Activated B cell treated with CpG ODN at 0.5 μM for 24 hours (primary cell): ENCODE results near the gene ZNF559. TPM values are rescaled to one million over a fixed set of nuclear protein-coding genes. Genes with fewer than 3 reads are reported as not detected.
A peak's percentile ranks its signal among the peaks of the same experiment; 100 is the strongest.

Experiments used
- ATAC-seq: fragments of 200-7000 bp; cut with Tn5 transposase; one replicate; pipeline ENCODE4 v1.10.0; 2021; ENCODE audit warnings: low read depth, mild to moderate bottlenecking, moderate library complexity
- CTCF ChIA-PET: fragments of 350-600 bp; sonication (Branson Sonifier 250); formaldehyde crosslinking; loops from one replicate; lab custom pipeline; 2021; ENCODE audit warnings: antibody characterized with exemption; lab: Charles Lee
- POLR2A ChIA-PET: fragments of 350-600 bp; sonication (Branson Sonifier 250); formaldehyde crosslinking; loops from one replicate; lab custom pipeline; 2021; ENCODE audit warnings: antibody characterized with exemption; lab: Charles Lee
- DNase-seq: peaks from one replicate; pipeline ENCODE4 v3.0.0; 2022
- H3K27ac Mint-ChIP-seq: one replicate; pipeline ENCODE4 v1.8.0; 2020; ENCODE audit warnings: mixed read lengths
- H3K27me3 Mint-ChIP-seq: one replicate; pipeline ENCODE4 v1.8.0; 2021; ENCODE audit warnings: mixed read lengths
- H3K36me3 Mint-ChIP-seq: one replicate; pipeline ENCODE4 v1.8.0; 2021; ENCODE audit warnings: low read depth, mixed read lengths
- H3K4me1 Mint-ChIP-seq: one replicate; pipeline ENCODE4 v1.8.0; 2021; ENCODE audit warnings: mixed read lengths
- H3K4me3 Mint-ChIP-seq: one replicate; pipeline ENCODE4 v1.8.0; 2020; ENCODE audit warnings: mild to moderate bottlenecking, mixed read lengths
- H3K9me3 Mint-ChIP-seq: one replicate; pipeline ENCODE4 v1.8.0; 2020; ENCODE audit warnings: mixed read lengths
- intact Hi-C: fragments of 100-400 bp; cut with micrococcal nuclease; formaldehyde crosslinking; loops from one replicate; pipeline ENCODE4 v1.15.1; 2024
- total RNA-seq: library from RNA; stranded (reverse); gene quantifications from 2 replicates; pipeline ENCODE4 v1.2.3, GENCODE V29; 2022
- TF ChIP-seq, protein P1 (sequence below): fragments of 200-600 bp; IDR thresholded peaks from one replicate; pipeline ENCODE4 v1.8.0; 2022; ENCODE audit warnings: antibody characterized with exemption, mild to moderate bottlenecking

ZNF559 gene
- total RNA-seq, 1 donor from 2014 or later: 22.0 TPM

DNA sequence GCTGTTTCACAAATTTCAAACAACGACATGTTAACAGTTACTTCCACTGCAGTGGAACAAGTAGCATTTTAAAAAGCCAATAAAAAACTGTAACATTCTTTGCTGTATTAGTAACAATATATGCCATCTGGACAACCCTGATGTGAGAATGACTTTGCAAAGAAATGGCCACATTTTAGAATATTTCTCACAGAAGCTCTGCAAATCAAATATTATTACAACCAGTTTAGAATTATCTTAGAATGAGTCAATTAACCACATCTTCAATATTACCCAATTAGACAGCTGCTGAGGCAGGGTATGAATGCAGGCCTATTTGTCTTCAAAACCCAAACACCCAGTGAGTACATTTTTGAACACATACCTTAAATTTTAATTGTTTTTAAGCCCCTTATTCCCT is 17.5 kb upstream of the ZNF559 start:
- POLR2A ChIA-PET: no interaction called here
- DNase-seq: no peak
- CTCF ChIA-PET: no interaction called here
- intact Hi-C loops: no loop called here
- no peak overlapping the region for H3K27ac Mint-ChIP-seq
- TF ChIP-seq, protein P1, sequence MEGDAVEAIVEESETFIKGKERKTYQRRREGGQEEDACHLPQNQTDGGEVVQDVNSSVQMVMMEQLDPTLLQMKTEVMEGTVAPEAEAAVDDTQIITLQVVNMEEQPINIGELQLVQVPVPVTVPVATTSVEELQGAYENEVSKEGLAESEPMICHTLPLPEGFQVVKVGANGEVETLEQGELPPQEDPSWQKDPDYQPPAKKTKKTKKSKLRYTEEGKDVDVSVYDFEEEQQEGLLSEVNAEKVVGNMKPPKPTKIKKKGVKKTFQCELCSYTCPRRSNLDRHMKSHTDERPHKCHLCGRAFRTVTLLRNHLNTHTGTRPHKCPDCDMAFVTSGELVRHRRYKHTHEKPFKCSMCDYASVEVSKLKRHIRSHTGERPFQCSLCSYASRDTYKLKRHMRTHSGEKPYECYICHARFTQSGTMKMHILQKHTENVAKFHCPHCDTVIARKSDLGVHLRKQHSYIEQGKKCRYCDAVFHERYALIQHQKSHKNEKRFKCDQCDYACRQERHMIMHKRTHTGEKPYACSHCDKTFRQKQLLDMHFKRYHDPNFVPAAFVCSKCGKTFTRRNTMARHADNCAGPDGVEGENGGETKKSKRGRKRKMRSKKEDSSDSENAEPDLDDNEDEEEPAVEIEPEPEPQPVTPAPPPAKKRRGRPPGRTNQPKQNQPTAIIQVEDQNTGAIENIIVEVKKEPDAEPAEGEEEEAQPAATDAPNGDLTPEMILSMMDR: no peak
- peaks cover 11% of the 10 kb centered on the region for H3K9me3 Mint-ChIP-seq
- peaks cover 51% of the 10 kb centered on the region for H3K36me3 Mint-ChIP-seq
- no peak for ATAC-seq
- no peak overlapping the region for H3K4me3 Mint-ChIP-seq
- no peaks in the 10 kb centered on the region for H3K27me3 Mint-ChIP-seq
- H3K4me1 Mint-ChIP-seq: peaks cover 24% of the 10 kb centered on the region

- TF ChIP-seq, protein P1: no peak
- Mint-ChIP-seq H3K4me1 (peaks cover 24% of the 10 kb centered on the region), H3K27me3 (no peaks in the 10 kb centered on the region), H3K9me3 (peaks cover 8% of the 10 kb centered on the region), H3K36me3 (peaks cover 34% of the 10 kb centered on the region), H3K27ac (peak overlapping the region; percentile 98), H3K4me3 (peak overlapping the region; percentile 96)
- no peak for DNase-seq
- ChIA-PET POLR2A (interaction anchor here (0.9 kb wide), 1 partner anchor 16 kb away, joined by 4 read pairs; the partner anchor contains the start of gene ZNF559), CTCF (no interaction called here)
- no peak for ATAC-seq
- intact Hi-C loops: loop anchor here (2.0 kb wide), 1 partner anchor 485 kb away; no protein-coding TSS in a partner anchor
These were observed 15.7 kb upstream of the ZNF559 start for GRCh38 chr19:9308091-9308770.

DNA sequence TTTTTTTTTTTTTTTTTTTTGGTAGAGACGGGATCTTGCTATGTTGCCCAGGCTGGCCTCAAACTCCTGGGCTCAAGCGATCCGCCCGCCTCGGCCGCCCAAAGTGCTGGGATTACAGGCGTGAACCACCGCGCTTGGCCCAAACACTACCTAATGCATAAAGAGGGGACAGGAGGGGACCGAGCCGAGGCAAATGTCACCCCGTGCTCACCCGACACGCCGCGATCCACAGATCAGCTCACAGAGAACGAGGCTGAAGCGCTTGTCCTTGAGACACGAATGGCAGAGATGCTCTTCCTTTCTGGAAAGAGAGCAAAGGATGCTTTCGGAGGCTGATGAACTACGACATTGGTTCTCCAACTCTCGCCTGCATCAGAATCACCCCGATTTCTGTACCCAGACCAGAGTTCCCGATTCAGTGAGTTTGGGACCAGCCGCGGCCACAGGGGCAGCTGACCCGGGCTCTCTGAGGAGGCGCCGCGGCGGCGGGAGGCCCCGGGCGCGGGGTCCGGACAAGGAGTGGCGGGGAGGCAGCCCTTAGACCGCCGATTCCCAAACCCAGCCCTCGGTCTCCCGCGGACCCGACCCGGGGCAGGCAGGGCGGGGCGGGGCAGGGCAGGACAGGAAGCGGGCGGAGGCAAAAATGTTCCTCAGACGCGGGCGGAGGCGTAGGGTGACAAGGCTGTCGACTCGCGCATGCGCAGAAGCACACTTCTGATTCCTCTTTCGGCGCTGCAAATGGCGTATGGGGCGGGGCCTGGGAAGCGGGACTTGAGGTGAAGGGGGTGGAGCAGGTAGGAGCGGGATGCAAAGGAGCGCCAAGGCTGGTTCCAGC is 14.6 kb upstream of the ZNF559 start, which contains the start of gene ZNF699:
Gene ZNF699, minus strand, starts transcription at position 700 of the 835 bp plus-strand sequence. CDS start 4,719 bp downstream, outside the sequence.
- ChIA-PET CTCF (no interaction called here), POLR2A (interaction anchor here (0.9 to 1.9 kb wide), 4 partner anchors 14 to 126 kb away, joined by 3 to 6 read pairs (median 4); partner anchors contain the start of genes ZNF266 and ZNF559)
- Mint-ChIP-seq H3K9me3 (peaks cover 11% of the 10 kb centered on the region), H3K4me1 (peaks cover 24% of the 10 kb centered on the region), H3K27ac (peak within 1 kb of the TSS; percentile 98), H3K27me3 (no peaks in the 10 kb centered on the region), H3K4me3 (peak within 1 kb of the TSS; percentile 96), H3K36me3 (peaks cover 23% of the 10 kb centered on the region)
- intact Hi-C loops: loop anchor here (1.0 to 2.0 kb wide), 4 partner anchors 15 to 483 kb away; partner anchors contain the start of genes ZNF266, ZNF559 and ZNF561
- TF ChIP-seq, protein P1: no peak
- DNase-seq: peak; percentile 94
- ATAC-seq: peak; percentile 88

DNA sequence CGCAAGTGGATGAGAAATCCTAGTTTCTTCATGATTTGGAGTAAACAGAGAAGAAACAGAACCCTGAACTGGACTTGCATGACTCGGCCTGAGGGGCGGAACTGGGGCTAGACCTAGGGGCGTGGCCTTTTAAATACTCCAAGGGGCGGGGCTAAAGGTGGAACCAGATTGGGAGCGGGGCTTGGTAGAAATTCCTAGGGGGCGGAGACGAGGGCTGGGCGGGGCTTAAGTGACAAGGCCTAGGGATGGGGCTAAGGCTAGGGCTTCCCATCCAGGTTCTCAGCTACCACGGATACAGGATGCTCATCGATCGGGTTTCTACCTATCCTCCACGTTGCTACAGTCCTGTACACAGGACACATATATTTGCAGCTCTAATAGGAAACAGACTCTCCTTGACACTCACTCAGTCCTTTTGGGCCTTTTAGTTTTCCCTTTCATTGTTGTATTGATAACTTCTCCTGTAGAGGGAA is 14.0 kb upstream of the ZNF559 start:
- Mint-ChIP-seq H3K4me3 (peak overlapping the region; percentile 96), H3K9me3 (peaks cover 11% of the 10 kb centered on the region), H3K27ac (peak overlapping the region; percentile 98), H3K27me3 (no peaks in the 10 kb centered on the region), H3K4me1 (peaks cover 24% of the 10 kb centered on the region), H3K36me3 (peaks cover 18% of the 10 kb centered on the region)
- no peak for DNase-seq
- ChIA-PET CTCF (interaction anchor here (0.8 kb wide), 1 partner anchor 45 kb away, joined by 3 read pairs; no protein-coding TSS in a partner anchor), POLR2A (interaction anchor here (0.5 to 1.9 kb wide), 3 partner anchors 13 to 1728 kb away, joined by 5 to 8 read pairs (median 6); partner anchors contain the start of genes ZNF266 and ZNF559)
- TF ChIP-seq, protein P1: no peak
- intact Hi-C loops: loop anchor here (1.0 to 5.0 kb wide), 6 partner anchors 14 to 483 kb away; partner anchors contain the start of genes ZNF266, ZNF317, ZNF559 and ZNF561
- ATAC-seq: peak; percentile 76
